ENCODE results near the gene RNF5. TPM values are rescaled to one million over a fixed set of nuclear protein-coding genes. Genes with fewer than 3 reads are reported as not detected.

RNF5 gene
- total and polyA plus RNA-seq, 9 of the 15 experiments (the other 6 are each of a cell fraction or from before 2014, with no cell fraction given): 62.2 to 245 (median 129) TPM

DNA sequence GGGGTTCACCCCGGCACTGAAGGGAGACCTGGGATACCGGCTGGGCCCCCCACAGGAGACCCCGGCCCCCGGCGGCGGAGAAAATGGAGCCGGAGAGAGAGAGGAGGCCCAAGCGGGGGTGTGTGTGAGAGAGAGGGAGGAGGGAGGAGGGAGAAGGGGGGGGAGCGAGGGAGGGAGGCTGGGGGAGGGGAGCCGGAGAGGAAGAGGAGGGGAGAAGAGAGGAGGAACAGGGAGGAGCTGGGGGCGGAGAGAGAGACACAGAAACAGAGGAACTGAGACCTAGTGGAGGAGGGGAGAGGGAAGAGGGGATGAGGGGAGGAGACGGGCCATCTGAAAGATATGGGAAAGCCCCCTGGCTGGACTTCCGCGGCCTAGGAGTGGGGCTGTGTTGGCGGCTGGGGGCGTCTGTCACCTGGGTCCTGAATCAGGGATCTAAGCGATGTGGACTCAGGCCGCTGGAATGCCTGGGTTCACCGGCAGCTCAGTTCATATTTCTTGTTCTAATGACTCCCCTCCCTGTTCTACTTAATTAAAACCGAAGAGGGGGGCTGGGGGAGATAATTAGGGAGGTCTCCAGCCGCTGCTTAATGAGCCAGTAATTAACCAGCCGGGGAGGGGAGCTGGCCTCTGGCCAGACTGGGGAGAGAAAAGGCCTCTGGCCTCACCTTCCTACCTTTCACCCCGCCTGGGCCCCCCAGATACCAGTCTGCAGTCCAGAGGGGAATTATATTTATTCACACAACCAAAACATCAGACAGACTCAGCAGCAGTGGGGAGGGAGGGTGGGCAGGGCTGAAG is 12.0 kb downstream of the RNF5 start, which contains the start of gene PBX2:
Gene PBX2, minus strand, starts transcription at position 149 of the 798 bp plus-strand sequence. CDS start 287 bp downstream, outside the sequence.
- DNase-seq (ENCODE audit: extremely low read depth in 1 of 4, low spot score in 3 of 4) (peak; percentile 85 to 98 (median 90)), ATAC-seq (peak; percentile 72), FAIRE-seq (peak; percentile 87)
- peaks cover 33% of the 10 kb centered on the region; the same call in 2 of the 3 replicates for H3K36me3 ChIP-seq (ENCODE audit: control insufficient read depth, insufficient read depth, low read length)
- CTCF ChIA-PET (ENCODE audit: low intra/inter-chr PET ratio): no interaction called here
- peak within 1 kb of the TSS; percentile 79 for H3K4me3 ChIP-seq
- H2AFZ ChIP-seq (ENCODE audit: low read depth, low read length): peak within 1 kb of the TSS; percentile 63
- TSS peak; percentile 92 for BruUV-seq (replicated peaks)
- no peaks in the 10 kb centered on the region for H3K9me1 ChIP-seq (ENCODE audit: control insufficient read depth, insufficient read depth, low read length)
- WGBS (ENCODE audit: insufficient coverage, low coverage, missing lambda C conversion rate): 2% methylated on average over 11 of the region's 23 CpGs
- peak within 1 kb of the TSS; percentile 96 for H3K4me2 ChIP-seq (ENCODE audit: insufficient read depth, low read length)
- in situ Hi-C loops (cut with MboI): no loop called here
- peaks cover 72 to 77% of the 10 kb centered on the region in 2 experiments for H3K4me1 ChIP-seq (replicated peaks in 1 of 2; ENCODE audit: control insufficient read depth in 2 of 2, insufficient read depth in 2 of 2, low read length in 2 of 2)
- peak within 1 kb of the TSS; percentile 89 to 95 for H3K9ac ChIP-seq (ENCODE audit: insufficient read depth in 1 of 2, low read depth in 2 of 2, low read length in 2 of 2)
- no peaks in the 10 kb centered on the region for H4K20me1 ChIP-seq (replicated peaks; ENCODE audit: control insufficient read depth, insufficient read depth, low read length)
- H3K27ac ChIP-seq (ENCODE audit: extremely low read depth, low read depth, low read length): peak within 1 kb of the TSS; percentile 93
- H3K79me2 ChIP-seq (ENCODE audit: control insufficient read depth, insufficient read depth, low read length): peaks cover 63% of the 10 kb centered on the region
- no peaks in the 10 kb centered on the region for H3K27me3 ChIP-seq (ENCODE audit: control insufficient read depth in 2 of 2, insufficient read depth in 2 of 2, low read length in 2 of 2)
- POLR2A ChIA-PET: interaction anchor here (0.6 to 2.5 kb wide), 10 partner anchors 8 to 782 kb away, joined by 3 to 10 read pairs (median 4); partner anchors contain the start of gene FKBPL
- intact Hi-C loops (cut with micrococcal nuclease): loop anchor here (10.0 kb wide), 1 partner anchor 285 kb away; the partner anchor contains the start of gene ZBTB12
- H3K9me3 ChIP-seq (replicated peaks; ENCODE audit: control insufficient read depth, insufficient read depth, low read depth, low read length): no peaks in the 10 kb centered on the region
- TF ChIP-seq BRD9 (IDR thresholded peaks at IDR 0.05; ENCODE audit: low read depth, partially characterized antibody) (peak; percentile 66), TCFL5 (CRISPR knock-in tag; conservative IDR thresholded peaks at IDR 0.05) (no peak), CHD2 (IDR thresholded peaks at IDR 0.05; ENCODE audit: low read depth, low read length) (peak; percentile 43; the same call in 1 of the 2 replicates), ZNF431 (CRISPR knock-in tag; IDR thresholded peaks at IDR 0.05) (no peak), SP2 (IDR thresholded peaks at IDR 0.05; ENCODE audit: extremely low read depth, low read depth, low read length, poor library complexity, severe bottlenecking) (no peak), NFE2L1 (tag; IDR thresholded peaks at IDR 0.05; ENCODE audit: borderline replicate concordance, low read depth) (no peak), POLR2B (IDR thresholded peaks at IDR 0.05; ENCODE audit: low read depth, partially characterized antibody) (peak; percentile 84), CTBP1 (IDR thresholded peaks at IDR 0.05; ENCODE audit: borderline replicate concordance) (peak; percentile 38; the same call in 1 of the 2 replicates)
- TF ChIP-seq, protein P1, sequence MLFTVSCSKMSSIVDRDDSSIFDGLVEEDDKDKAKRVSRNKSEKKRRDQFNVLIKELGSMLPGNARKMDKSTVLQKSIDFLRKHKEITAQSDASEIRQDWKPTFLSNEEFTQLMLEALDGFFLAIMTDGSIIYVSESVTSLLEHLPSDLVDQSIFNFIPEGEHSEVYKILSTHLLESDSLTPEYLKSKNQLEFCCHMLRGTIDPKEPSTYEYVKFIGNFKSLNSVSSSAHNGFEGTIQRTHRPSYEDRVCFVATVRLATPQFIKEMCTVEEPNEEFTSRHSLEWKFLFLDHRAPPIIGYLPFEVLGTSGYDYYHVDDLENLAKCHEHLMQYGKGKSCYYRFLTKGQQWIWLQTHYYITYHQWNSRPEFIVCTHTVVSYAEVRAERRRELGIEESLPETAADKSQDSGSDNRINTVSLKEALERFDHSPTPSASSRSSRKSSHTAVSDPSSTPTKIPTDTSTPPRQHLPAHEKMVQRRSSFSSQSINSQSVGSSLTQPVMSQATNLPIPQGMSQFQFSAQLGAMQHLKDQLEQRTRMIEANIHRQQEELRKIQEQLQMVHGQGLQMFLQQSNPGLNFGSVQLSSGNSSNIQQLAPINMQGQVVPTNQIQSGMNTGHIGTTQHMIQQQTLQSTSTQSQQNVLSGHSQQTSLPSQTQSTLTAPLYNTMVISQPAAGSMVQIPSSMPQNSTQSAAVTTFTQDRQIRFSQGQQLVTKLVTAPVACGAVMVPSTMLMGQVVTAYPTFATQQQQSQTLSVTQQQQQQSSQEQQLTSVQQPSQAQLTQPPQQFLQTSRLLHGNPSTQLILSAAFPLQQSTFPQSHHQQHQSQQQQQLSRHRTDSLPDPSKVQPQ (CRISPR knock-in tag; IDR thresholded peaks at IDR 0.05; ENCODE audit: borderline replicate concordance): no peak
- TF ChIP-seq, protein P2, sequence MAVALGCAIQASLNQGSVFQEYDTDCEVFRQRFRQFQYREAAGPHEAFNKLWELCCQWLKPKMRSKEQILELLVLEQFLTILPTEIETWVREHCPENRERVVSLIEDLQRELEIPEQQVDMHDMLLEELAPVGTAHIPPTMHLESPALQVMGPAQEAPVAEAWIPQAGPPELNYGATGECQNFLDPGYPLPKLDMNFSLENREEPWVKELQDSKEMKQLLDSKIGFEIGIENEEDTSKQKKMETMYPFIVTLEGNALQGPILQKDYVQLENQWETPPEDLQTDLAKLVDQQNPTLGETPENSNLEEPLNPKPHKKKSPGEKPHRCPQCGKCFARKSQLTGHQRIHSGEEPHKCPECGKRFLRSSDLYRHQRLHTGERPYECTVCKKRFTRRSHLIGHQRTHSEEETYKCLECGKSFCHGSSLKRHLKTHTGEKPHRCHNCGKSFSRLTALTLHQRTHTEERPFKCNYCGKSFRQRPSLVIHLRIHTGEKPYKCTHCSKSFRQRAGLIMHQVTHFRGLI (CRISPR knock-in tag; IDR thresholded peaks at IDR 0.05): no peak
- TF ChIP-seq, protein P3, sequence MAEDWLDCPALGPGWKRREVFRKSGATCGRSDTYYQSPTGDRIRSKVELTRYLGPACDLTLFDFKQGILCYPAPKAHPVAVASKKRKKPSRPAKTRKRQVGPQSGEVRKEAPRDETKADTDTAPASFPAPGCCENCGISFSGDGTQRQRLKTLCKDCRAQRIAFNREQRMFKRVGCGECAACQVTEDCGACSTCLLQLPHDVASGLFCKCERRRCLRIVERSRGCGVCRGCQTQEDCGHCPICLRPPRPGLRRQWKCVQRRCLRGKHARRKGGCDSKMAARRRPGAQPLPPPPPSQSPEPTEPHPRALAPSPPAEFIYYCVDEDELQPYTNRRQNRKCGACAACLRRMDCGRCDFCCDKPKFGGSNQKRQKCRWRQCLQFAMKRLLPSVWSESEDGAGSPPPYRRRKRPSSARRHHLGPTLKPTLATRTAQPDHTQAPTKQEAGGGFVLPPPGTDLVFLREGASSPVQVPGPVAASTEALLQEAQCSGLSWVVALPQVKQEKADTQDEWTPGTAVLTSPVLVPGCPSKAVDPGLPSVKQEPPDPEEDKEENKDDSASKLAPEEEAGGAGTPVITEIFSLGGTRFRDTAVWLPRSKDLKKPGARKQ (CRISPR knock-in tag; IDR thresholded peaks at IDR 0.05): no peak

Measured in K562 (cell line).